NCI-H1436 (cell line): ENCODE data around the gene PKD1L1.
"Not testable (repeated sequence)": the region's sequence is repeated elsewhere in the genome, so short reads cannot be mapped to it uniquely, and the experiment has no call there.

ENCODE experiments used
- DNase-seq: peaks from one replicate; lab custom pipeline; 2025; lab: John Stamatoyannopoulos, UW

Gene PKD1L1, protein sequence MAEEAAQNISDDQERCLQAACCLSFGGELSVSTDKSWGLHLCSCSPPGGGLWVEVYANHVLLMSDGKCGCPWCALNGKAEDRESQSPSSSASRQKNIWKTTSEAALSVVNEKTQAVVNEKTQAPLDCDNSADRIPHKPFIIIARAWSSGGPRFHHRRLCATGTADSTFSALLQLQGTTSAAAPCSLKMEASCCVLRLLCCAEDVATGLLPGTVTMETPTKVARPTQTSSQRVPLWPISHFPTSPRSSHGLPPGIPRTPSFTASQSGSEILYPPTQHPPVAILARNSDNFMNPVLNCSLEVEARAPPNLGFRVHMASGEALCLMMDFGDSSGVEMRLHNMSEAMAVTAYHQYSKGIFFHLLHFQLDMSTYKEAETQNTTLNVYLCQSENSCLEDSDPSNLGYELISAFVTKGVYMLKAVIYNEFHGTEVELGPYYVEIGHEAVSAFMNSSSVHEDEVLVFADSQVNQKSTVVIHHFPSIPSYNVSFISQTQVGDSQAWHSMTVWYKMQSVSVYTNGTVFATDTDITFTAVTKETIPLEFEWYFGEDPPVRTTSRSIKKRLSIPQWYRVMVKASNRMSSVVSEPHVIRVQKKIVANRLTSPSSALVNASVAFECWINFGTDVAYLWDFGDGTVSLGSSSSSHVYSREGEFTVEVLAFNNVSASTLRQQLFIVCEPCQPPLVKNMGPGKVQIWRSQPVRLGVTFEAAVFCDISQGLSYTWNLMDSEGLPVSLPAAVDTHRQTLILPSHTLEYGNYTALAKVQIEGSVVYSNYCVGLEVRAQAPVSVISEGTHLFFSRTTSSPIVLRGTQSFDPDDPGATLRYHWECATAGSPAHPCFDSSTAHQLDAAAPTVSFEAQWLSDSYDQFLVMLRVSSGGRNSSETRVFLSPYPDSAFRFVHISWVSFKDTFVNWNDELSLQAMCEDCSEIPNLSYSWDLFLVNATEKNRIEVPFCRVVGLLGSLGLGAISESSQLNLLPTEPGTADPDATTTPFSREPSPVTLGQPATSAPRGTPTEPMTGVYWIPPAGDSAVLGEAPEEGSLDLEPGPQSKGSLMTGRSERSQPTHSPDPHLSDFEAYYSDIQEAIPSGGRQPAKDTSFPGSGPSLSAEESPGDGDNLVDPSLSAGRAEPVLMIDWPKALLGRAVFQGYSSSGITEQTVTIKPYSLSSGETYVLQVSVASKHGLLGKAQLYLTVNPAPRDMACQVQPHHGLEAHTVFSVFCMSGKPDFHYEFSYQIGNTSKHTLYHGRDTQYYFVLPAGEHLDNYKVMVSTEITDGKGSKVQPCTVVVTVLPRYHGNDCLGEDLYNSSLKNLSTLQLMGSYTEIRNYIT (N-terminal part only)

DNA sequence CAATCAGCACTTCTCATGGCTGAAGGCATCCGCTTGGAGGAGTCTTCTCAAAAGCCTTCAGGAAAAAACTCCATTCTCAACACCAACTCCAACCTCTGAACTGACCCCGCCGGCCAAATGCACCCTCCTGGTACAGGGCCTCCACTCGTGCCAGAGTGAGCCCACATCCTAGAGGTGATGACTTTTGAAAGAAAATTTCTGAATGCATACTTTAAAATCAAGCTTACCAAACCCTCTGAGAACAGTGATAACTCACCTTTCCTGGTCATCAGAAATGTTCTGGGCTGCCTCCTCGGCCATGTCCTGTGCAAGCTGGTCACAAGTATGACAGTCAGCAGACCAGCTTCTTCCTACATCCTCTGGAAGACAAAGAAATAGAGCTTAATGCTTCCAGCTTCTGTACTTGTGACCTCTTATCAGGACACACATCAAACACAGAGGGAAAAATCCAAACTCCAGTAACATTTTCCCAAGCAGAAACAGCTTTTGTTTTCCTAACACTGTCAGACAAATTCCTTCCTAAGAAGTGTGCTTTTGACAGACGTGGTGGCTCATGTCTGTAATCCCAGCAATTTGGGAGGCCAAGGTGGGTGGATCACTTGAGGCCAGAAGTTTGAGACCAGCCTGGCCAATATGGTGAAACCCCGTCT is at the start of gene PKD1L1:
PKD1L1 (minus strand) TSS at position 326 of the 650 bp plus-strand sequence; CDS start at position 300, 26 bp downstream.
- DNase-seq, result no peak

DNA sequence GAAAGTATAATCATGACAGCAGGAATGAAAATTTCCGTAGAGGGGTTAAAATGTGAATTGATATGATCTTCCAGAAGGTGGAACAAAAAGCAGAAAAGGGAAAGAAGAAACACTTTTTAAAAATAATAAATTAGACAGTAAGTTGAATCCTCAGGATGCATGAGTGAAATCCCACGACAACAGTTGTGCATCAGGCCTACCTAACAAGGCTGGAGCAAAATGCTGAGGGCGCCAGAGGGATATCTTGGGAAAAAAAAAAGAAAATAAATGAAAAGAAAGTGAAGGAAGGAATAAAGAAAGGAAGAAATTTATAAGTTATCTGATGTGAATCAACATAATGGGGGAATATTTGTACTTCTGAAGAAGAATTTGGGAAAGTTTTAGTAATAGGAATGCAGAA is 44.2 kb upstream of the PKD1L1 start:
- no peak for DNase-seq

DNA sequence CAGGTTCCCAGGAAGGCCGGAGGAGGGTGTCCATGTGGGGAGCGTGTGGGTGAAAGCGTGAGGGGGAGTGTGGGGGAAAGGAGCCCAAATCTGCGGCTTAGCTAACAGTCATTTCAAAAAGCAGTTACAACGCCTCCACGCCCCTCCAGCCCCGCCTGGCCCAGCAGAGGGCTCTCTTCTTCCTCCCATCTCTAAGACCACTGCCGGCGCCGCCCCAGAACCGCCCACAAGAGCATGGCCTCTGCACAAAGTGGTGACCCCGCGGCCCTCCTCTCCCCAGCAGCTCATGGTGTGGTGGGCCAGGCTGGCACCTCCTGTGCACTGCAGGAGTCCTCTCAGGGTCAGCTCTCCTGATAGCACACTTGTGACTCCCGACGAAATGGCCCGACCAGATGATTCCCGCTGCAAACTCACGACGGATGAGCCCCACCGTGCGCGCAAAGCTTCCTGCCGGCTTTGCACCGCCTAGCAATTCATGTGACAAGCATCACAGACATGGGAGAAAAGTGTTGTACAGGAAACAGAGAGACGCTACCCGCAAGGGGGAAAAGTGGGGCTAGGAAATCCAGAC is 43.6 kb upstream of the PKD1L1 start:
- no peak for DNase-seq

DNA sequence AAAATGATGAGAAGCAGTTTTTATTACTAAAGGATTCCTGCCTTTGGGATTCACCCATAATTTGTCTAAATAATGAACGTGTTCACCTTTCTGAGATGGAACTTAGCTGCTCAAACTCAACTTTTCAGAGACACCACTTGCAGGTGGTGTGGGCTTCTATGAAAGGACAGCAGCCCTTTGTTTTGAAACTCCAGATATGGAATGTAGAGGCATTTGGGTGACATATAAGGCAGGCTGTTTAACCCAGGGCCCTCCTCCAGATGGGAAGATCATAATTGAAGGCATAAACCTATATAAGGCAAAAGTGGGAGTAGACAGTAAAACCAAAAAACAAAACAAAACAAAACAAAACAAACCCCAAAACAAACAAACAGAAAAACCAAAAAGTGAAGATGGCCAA is 43.0 kb upstream of the PKD1L1 start:
- DNase-seq, result no peak

DNA sequence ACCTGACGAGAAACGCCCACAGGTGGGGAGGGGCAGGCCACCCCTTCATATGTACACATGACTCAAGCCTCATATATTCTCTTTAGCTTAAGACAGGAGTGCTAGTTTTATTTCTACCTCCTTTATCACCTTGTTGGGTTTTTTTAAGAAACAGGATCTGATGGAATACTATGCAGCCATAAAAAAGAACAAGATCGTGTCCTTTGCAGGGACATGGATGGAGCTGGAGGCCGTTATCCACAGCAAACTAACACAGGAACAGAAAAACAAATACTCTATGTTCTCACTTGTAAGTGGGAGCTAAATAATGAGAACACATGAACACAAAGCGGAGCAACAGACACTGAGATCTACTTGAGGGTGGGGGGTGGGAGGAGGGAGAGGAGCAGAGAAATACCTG is 42.3 kb upstream of the PKD1L1 start:
- DNase-seq, result no peak

DNA sequence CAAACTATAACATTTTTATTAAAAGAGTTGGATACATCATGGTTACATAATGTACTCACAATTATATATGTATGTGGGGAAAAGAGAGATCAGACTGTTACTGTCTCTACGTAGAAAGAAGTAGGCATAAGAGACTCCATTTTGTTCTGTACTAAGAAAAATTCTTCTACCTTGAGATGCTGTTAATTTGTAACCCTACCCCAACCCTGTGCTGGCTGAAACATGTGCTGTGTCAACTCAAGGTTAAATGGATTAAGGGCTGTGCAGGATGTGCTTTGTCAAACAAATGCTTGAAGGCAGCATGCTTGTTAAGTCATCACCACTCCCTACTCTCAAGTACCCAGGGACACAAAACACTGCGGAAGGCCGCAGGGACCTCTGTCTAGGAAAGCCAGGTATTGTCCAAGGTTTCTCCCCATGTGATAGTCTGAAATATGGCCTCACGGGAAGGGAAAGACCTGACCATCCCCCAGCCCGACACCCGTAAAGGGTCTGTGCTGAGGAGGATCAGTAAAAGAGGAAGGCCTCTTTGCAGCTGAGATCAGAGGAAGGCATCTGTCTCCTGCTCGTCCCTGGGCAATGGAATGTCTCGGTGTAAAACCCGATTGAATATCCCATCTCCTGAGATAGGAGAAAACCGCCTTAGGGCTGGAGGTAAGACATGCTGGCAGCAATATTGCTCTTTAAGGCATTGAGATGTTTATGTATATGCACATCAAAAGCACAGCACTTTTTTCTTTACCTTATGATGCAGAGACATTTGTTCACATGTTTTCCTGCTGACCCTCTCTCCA is 41.5 kb upstream of the PKD1L1 start:
- DNase-seq, result not testable (repeated sequence)

DNA sequence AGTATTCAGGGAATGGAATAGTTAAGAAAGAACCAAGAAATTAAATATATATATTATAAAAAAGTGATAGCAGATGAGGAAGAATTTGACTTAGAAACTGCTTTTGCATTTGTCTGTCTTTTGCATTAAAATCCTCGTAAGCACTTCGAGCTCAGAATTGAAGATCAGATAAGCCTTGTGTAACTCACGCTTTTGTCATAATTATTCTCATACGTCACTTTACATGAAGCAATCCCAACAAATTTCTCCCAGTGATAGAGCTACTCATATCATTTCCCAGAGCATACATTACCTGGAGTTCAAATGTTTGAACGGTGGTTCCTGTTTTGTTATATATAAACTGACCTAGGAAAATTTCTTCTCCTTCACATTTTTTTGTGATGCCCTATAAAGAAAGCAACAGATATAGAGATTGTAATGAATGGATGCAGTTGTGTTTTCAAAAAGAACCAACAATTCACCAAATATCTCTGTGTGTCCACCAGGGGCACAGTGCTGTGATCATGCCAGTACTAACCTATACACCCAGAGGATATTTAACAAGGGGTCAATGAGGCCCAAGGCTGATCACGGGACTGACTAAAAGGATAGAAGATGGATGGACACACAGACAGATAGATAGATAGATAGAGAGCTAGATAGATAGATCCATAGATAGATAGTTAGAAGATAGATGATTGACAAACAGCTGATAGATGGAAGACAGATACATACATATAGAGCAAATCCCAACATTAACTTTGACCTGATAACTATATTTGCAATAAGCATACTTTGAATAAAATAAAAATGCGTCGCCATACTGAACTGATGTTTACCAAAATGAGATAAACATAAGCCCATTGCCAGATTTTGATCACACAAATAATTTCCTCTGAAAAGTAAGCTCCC is 40.5 kb upstream of the PKD1L1 start:
- DNase-seq, result no peak

DNA sequence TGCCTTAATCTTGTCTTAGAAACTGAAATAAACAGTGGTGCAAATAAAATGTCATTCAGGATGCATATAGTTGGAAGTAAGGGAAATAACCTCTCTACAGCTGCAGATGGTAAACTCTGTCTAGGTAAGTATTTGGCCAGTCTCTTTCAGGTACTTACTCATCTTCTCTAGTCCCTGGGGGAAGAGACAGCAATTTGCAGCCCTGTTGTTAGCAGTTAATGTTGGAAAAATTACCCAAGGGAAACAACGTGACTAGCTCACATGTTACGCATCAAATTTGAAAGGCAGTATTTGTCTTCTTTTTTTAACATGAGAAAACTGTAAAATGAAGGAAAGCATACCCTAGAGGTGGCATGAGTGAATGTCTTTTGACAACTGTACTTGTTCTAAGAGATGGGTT is 34.3 kb upstream of the PKD1L1 start:
- DNase-seq, result peak; percentile 34

DNA sequence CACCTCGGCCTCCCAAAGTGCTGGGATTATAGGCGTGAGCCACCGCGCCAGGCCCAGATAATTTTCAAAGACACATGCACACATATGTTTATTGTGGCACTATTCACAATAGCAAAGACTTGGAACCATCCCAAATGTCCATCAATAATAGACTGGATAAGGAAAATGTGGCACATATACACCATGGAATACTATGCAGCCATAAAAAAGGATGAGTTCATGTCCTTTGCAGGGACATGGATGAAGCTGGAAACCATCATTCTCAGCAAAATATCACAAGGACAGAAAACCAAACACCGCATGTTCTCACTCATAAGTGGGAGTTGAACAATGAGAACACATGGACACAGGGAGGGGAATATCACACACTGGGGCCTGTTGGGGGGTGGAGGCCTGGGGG is 32.4 kb upstream of the PKD1L1 start:
- not testable (repeated sequence) for DNase-seq

DNA sequence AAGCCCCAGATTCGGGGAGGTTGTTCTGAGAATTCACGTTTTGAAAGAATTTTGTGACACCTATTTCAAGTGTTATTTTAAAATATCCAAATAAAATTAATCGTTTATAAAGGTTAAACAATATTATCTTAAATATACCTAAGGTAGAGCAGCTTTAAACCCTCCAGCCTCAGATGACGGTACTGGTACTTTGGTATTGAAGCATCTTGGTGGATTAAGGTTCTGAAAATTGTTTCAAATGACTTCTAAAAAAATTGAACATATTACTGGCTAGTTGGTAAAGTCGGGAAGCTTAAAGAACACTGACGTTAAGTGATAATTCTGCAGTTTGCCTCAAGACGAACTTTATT is 31.5 kb upstream of the PKD1L1 start:
- DNase-seq, result no peak

DNA sequence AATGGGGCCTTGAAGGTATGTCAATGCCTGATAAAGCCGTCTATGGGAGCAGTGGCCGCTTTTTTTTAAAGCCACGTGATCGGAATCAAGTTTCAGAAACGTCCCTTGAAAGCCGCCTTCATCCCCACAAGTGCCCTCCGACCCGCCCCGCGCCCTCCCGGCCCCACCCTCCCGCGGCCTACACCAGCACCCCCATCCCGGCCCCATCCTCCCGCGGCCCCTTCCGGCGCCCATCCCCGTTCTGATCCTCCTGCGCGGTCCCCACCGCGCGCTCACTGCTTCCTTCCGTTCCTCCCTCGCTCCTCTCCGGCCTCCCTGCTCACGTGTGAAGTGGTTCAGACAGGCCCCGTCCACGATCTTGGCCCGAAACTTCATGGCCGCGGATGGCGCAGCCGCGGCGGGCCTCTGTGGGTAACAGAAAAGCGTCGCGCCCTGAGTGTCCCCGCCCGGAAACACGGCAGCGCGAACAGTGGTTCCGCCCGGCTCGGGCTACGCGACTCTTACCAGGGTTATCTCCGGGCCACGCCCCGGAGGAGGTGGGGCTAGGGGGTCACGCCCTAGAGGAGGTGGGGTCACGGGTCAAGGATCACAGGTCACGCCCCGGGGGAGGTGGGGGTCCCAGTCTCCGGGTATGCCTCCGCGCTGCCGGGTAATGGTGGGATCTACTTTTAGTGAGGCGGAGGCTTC is 31.0 kb upstream of the PKD1L1 start, which contains the start of gene HUS1:
HUS1 (minus strand) TSS at position 471 of the 687 bp plus-strand sequence; CDS start at position 375, 96 bp downstream.
- peak; percentile 81 for DNase-seq

DNA sequence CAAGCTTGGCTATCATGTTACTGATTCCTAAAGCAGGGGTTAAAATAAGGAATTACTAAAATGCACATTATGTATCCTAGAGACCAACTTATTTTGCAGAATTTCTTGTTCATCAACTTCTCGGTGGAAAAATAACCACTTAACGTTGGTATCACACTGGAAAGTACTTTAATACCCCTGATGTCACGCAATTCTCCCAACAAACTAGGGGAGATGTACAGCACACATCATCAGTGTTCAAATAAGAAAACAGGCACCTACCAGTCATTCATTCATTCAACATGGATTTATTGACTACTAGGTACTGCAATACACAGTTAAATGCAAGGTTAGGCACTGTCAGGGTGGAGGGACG is 30.5 kb upstream of the PKD1L1 start:
- no peak for DNase-seq

DNA sequence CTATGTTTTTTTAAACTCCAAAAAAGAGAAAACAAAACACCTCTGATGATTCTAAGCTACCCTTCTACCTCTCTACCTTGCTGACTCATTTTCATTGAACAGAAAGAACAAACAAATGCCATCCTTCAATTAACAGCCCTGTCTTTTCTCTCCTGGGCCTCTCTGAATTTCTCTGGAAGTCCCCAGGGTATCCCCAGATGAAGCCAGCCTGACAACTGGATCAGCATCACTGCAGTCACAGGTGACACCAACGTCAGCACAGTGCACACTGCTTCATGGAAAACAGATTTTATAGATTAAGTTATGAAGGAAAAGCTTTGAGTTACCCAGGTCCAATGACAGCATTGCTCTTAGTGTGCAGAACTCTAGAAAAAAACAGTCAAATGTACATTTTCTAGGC is 25.5 kb upstream of the PKD1L1 start:
- no peak for DNase-seq

DNA sequence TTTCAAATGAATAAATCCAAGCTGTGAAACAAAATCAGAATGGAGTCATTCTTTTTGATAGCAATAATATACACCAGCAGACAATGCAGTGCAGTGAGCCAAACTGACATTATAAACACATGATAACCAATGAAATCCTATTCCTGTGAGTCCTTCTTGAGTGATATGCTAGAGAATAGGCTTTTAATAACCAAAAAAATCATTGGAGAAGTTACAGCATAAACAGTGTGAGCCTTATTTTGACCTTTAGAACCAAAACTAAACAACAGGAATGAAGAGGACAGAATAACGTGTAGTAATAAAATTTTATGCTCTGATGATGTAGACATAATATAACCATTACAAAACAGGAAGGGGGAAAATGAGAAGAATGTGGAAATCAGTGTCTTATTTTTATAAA is 22.5 kb upstream of the PKD1L1 start:
- DNase-seq, result no peak

DNA sequence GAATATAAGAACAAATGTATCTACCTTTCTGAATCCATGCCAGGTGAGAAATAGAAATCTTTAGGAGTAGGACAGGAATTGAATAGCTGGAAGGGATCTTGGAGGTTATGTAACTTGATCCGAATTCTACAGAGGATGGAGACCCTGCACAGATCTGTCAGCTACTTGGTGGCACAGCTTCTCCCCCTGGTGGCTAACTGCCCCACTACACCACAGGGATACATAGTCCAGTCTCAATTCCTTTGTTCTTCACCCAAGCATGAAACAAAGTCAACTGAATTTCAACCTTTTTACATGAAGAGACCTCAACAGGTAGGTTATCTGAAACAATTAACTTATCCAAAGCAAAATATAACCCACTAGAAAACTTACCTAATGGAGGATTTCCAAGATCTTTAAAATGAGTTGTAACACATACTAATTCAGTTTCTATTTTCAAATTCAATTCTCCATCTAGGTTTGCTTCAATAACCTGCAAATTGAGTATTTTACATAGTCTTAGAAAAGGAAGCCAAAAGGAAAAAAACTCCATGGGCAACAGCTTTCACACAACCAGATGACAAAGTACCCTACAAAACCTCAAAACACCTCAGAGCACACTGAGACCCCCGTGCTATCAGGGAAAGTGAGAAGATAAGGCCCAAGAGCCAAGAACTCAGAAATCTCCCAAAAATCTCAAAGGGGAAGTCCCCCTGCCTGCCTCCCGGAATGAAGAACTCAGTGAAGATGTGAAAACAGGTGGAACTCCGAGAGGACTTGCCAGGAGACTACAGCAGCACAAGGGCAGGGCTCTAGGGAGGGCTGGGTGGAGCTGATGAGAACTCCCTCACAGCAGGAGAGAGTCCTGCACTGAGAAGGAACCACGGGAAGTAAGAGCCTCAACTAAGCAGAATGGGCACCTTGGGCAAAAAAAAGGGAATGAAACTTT is 20.8 kb upstream of the PKD1L1 start:
- DNase-seq, result peak; percentile 51

DNA sequence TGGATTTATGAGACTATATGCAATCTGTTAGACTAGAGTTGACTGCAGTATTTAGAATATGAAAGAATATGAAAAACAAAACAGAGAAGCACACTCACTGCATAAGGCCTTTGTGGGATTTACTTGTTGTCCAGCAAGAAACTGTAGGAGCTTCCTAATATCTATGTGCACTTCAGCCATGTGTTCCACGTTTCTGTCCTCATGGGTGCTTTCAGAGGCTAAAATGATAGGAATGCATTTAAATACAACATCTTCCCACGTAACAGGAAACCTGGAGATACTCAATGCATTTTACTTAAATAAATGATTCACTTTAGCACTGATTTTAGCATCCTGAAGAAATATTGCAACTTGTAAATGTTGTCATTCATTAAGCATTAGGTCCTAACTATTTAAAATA is 19.4 kb upstream of the PKD1L1 start:
- DNase-seq, result no peak

DNA sequence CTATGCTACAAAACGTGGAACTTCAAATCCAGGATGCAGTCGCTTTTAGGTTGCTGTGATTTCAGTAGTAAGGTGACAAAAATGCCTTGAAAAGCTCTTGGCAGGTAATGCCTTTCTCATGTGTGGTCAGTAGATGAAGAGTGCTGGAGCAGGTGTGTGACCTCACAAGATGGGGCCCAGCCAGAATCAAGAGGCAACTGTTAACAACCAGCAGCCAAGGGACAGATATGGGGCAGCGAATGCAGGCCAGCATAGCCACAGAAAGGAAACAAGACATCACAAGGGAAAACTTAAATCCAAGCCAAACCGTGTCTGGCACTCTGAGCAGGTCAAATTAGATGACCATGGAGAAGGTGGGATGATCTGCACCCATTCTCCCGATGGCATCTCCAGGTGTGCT is 18.9 kb upstream of the PKD1L1 start:
- no peak for DNase-seq

DNA sequence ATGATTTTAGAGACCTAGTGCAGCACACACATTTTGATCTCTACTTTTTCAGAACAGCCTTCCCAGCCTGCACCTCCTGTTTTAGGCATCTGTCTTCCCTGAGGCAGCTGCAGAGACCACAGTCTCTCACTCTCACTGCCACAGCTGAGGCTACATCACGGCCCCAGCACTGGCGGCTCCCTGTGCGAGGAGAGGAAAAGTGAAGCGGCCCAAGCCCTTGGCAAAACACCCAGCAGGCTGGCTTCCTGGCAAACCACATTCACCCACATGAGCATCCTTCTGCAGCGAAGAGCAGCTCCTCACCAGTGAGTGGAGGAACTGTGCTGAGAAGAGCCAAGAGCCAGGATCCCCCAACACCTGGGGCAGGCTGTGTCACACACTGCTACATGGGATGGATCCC is 17.2 kb upstream of the PKD1L1 start:
- DNase-seq, result no peak
